HG03139 (cell line): ENCODE results near the gene GFRA1.

Experiments used
- ATAC-seq: cut with Tn5 transposase; IDR thresholded peaks from one replicate; pipeline ENCODE4 v1.9.1; 2021; ENCODE audit not compliant: unreplicated experiment

Gene GFRA1

DNA sequence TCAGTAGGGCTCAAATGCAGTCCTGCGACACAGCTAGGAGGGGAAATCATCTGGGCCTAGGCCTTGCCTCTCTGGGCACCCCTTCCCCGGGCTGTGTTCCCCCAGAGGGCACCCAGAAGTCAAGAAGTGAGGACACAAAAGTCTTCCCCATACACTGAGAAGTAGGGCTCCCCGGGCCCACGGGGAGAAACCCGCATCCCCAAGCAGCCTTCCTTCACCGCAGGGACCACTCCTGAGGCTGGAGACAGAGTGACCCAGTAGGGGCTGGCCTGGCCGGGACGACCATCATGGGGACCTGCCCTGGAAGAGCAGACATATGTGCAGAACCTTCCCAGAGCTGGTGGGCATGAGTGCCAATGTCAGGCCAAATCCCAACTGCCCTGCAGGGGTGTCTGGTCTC is 163.5 kb downstream of the GFRA1 start:
- ATAC-seq, result no peak

- ATAC-seq, result no peak
Measured at GRCh38 chr10:116108095-116108494, 164.9 kb downstream of the GFRA1 start.

GRCh38 chr10:116106611-116107010 is 166.4 kb downstream of the GFRA1 start:
- ATAC-seq, result no peak

- ATAC-seq, result no peak
Measured at GRCh38 chr10:116105264-116105663, 167.7 kb downstream of the GFRA1 start.

- no peak for ATAC-seq
Measured at GRCh38 chr10:116104210-116104932, 168.6 kb downstream of the GFRA1 start.

GRCh38 chr10:116103668-116104067 is 169.3 kb downstream of the GFRA1 start:
- ATAC-seq, result no peak

GRCh38 chr10:116101616-116102315 is 171.2 kb downstream of the GFRA1 start:
- ATAC-seq, result no peak

DNA sequence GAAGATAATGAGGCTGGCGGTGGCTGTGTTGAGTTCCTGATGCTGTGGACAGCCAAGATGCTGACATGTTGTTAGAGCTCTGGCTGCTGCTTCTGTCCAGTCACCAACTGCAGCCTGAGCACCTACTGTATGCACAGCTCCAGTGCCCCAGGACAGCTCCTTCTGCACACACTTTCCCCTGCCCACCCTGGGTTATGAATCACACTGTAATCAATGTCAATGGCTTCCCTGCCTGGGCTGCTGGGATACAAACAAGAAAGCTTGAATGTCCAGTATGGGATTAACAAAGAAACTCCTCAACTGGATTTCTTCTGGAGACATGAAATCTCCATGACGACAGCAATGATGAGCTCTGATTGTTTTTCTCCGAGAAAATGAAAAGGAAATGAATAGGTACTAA is 172.0 kb downstream of the GFRA1 start:
- ATAC-seq, result no peak

- ATAC-seq, result no peak
Measured at GRCh38 chr10:116099023-116099420, 174.0 kb downstream of the GFRA1 start.

DNA sequence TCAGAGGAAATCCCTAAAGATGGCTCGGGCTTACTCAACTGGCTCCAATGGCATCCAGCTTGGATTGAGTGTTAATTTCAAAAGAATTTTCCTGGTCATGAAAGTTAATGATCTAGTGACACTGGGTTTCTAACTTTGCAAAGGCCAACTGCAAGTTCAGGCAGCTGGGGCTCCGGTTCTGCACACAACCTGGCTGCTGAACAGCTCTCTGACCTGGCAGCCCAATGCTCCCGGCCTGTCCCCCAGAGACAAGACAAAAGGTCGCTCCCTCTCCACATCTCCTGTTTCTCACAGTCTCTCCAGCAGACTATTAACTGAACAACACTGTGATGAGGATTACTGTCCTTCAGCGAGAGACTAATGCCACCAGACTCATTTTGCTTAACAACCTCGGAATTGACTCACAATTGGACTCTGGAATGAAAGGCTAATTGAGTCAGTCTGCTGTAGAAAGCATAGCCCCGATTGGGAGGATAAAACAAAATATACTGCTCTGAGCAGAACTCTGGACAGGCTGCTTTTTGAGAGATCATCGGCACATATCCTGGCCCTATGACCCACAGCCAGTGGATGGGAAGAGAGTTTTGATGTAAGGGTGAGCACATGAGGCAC is 174.5 kb downstream of the GFRA1 start:
- no peak for ATAC-seq

DNA sequence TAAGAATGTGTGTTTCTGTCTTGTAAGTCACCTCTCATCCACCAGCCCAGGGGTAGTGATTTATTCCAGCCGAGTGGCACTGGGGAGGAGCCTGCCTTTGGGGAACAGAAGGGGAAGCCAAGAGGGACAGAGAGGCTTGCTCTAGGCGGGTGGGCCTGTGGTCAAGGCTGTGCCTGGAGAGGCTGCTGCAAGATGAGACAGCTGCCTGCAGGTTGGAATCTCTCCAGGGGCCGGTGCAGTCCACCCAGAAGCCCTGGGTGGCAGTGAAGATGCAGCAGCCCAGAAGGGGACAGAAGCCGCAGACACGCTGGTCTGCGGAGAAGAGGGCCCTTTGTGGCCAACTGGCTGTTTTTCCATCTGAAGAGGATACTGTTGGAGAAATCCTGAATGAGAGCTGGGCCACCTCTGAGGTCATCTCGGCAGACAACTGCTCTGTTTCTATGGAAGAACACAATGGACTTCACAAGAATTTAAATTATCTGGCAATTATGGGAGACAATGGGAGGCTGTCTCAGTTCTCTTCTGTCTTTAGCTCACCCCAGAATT is 175.7 kb downstream of the GFRA1 start:
- ATAC-seq, result no peak

DNA sequence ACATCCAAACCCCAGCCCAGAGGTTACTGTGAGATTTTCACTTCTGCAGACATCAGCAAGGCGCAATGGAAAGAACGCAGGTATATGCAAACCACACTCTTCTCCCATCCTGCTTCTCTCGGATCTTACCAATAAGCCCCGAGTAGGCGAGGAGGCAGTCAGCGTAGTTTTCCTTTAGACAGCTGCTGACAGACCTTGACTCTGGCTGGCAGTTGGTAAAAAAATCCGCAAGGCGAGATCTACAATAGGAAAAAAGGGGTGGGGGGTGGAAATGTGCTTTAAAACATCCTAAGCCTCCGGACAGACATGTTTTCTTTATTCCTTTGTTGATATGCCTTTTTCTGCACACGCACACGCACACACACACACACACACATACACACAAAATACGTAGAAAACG is 176.5 kb downstream of the GFRA1 start:
- ATAC-seq, result no peak

- ATAC-seq, result no peak
Measured at GRCh38 chr10:116094356-116094755, 178.7 kb downstream of the GFRA1 start.

DNA sequence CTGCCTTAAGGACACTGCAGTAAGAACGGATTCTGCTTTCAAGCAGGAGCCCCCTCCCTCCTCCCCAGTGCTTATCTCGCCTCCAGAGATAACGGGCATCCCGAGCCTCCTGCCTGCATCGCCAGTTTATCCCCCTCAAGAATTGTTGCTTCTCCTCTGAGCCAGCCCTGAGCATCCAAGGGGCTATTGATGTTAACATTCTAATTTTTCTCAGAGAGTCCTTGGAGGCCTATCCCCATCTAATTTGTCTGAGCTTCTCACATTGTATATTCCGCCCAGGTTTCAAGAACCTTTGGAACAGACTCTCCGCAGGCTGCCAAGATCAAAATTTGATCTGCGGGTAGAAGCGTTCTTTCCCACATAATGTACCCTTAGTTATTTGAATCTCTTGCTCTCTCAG is 180.0 kb downstream of the GFRA1 start:
- ATAC-seq, result no peak

DNA sequence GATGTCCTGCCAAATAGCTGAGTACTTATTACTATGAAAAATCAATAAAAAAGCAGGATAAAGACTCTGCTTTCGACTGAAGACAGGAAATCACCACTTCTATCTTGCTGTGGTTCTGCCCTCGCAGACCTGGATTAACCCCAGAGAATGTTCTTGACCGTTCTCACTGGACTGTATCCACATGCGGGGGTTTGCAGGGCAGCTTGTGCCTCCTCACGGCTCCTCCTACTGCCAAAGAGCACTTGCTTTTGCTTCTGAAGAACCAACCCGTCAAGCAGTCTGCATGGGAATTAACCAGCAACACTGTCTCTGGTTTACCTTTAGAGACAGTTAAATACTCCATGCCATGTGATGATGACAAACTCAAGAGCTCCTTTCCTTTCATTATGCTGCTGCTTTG is 184.0 kb downstream of the GFRA1 start:
- ATAC-seq, result no peak

DNA sequence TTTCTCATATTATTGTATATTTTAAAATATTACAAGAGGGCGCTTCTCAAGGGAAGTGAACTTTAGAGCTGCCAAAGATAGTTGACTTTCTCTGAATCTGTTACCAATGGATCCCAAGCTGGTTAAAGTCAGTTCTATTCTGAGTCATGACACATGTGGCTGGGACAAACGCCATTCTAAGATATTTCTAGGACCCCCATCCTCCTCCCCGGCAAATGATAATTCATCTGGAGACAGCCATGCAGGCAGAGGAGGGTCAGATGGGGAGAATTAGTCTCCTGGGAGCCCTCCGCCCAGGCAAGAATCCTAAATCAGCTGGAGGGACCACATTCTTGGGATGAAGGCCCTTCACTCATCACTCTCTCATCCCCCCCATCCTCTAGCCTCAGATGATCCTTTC is 187.7 kb downstream of the GFRA1 start:
- no peak for ATAC-seq

GRCh38 chr10:116084161-116084560 is 188.8 kb downstream of the GFRA1 start:
- no peak for ATAC-seq

DNA sequence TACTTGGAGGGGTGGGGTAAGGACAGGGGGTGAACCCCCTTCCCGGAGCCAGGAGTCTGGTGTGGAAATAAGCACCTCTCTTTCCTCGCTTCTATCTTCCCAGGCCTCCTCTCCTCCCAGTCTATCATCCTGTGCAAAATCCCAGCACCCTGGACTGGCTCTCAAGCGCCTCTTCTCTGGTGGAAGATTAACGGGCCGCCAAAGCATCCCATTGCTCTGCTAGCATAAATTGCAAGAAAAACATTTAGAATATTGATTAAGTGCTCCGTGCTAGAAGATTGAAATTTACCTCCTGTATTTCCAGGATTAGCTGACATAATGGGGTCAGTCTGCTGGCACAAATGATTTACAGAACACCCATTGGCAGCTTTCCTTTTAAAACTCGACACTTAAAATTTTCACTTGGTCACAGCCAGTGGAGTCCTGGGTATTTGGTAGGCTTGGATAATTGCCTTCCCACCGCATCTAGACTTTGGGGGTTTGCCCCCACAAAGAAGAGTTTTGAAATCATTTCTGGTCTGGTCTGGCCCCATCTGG is 189.7 kb downstream of the GFRA1 start:
- no peak for ATAC-seq

- no peak for ATAC-seq
Measured at GRCh38 chr10:116082762-116083161, 190.2 kb downstream of the GFRA1 start.

DNA sequence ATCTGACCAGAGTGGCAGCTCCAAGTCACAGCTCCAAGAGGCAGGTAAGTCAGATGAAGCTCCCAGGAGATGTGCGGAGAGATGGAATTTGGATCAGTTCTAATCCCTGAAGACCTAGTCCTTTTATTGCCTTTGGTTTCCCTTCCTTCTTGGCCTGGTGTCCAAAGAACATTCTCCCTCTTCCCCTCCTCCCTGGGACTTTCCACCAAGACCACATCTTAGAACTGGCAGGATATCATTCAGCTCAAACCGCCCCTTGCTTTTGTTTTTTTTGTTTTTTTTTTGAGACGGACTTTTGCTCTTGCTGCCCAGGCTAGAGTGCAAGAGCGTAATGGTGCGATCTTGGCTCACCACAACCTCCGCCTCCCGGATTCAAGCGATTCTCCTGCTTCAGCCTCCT is 190.8 kb downstream of the GFRA1 start:
- ATAC-seq, result no peak

- ATAC-seq, result no peak
Measured at GRCh38 chr10:116080553-116080952, 192.5 kb downstream of the GFRA1 start.

GRCh38 chr10:116079355-116079754 is 193.7 kb downstream of the GFRA1 start:
- ATAC-seq, result no peak
